Caco-2 (cell line): Measurements from ENCODE around the gene MB21D2. TPM values are rescaled to one million over a fixed set of nuclear protein-coding genes. Genes with fewer than 3 reads are reported as not detected.

Experiments used
- BruUV-seq: library from RNA; stranded (reverse); fragments of 400-500 nt; replicated peaks from 2 replicates; lab custom pipeline; 2021; lab: Mats Ljungman, UMichigan
- CTCF ChIA-PET: fragments of 300-600 bp; sonication (Branson Sonifier 250); formaldehyde crosslinking; loops from one replicate; lab custom pipeline; 2022; ENCODE audit warnings: antibody characterized with exemption; lab: Charles Lee
- POLR2A ChIA-PET: fragments of 300-600 bp; sonication (Branson Sonifier 250); formaldehyde crosslinking; loops from one replicate; lab custom pipeline; 2022; ENCODE audit warnings: antibody characterized with exemption; lab: Charles Lee
- DNase-seq, 2 experiments: peaks; one replicate each; pipeline versions ENCODE4 v3.0.0 to v3.0.0-alpha.2; 2020 to 2022
- H3K27me3 ChIP-seq: replicated peaks from 2 replicates; pipeline ENCODE4 v1.6.0; 2011; ENCODE audit warnings: low read length; ENCODE audit not compliant: control insufficient read depth, insufficient read depth
- H3K36me3 ChIP-seq: 2 replicates; pipeline ENCODE4 v1.5.1; 2011; ENCODE audit warnings: low read length; ENCODE audit not compliant: control insufficient read depth, insufficient read depth
- H3K4me1 ChIP-seq: fragments of 250-450 bp; sonication (Bioruptor Pico); 2 replicates; pipeline ENCODE4 v1.5.1; 2020; ENCODE audit warnings: mild to moderate bottlenecking
- H3K4me3 ChIP-seq: 2 replicates; pipeline ENCODE4 v1.5.1; 2011; ENCODE audit warnings: low read depth, mild to moderate bottlenecking, control low read depth, low read length
- H3K9me3 ChIP-seq: fragments of 250-450 bp; sonication (Bioruptor Pico); 2 replicates; pipeline ENCODE4 v1.5.1; 2020; ENCODE audit warnings: mild to moderate bottlenecking, moderate library complexity
- H3K27ac Mint-ChIP-seq: one replicate; pipeline ENCODE4 v1.8.0; 2022; ENCODE audit warnings: mixed read lengths; ENCODE audit not compliant: unreplicated experiment
- H3K27me3 Mint-ChIP-seq: one replicate; pipeline ENCODE4 v1.8.0; 2022; ENCODE audit warnings: mixed read lengths; ENCODE audit not compliant: insufficient read depth, unreplicated experiment
- H3K36me3 Mint-ChIP-seq: one replicate; pipeline ENCODE4 v1.8.0; 2022; ENCODE audit warnings: mild to moderate bottlenecking, mixed read lengths; ENCODE audit not compliant: insufficient read depth, unreplicated experiment
- H3K4me1 Mint-ChIP-seq: one replicate; pipeline ENCODE4 v1.8.0; 2022; ENCODE audit warnings: low read depth, mixed read lengths; ENCODE audit not compliant: unreplicated experiment
- H3K4me3 Mint-ChIP-seq: one replicate; pipeline ENCODE4 v1.8.0; 2022; ENCODE audit warnings: mild to moderate bottlenecking, moderate library complexity, mixed read lengths; ENCODE audit not compliant: unreplicated experiment
- H3K9me3 Mint-ChIP-seq: one replicate; pipeline ENCODE4 v1.8.0; 2022; ENCODE audit warnings: mixed read lengths; ENCODE audit not compliant: unreplicated experiment
- intact Hi-C: fragments of 100-400 bp; cut with micrococcal nuclease; formaldehyde crosslinking; loops from one replicate; pipeline ENCODE4 v1.10.0; 2022; ENCODE audit not compliant: unreplicated experiment
- total RNA-seq: library from RNA; stranded (reverse); gene quantifications from 2 replicates; pipeline ENCODE4 v1.2.3, GENCODE V29; 2022
- TF ChIP-seq, protein P1 (sequence below), 2 experiments: fragments of 200-600 bp in 1 of 2; IDR thresholded peaks; 1 replicate in 1 of 2; 2 replicates in 1 of 2; pipeline versions ENCODE4 v1.5.1 to v1.8.0; 2011 to 2022; ENCODE audit warnings: antibody characterized with exemption in 1 of 2, control low read depth in 1 of 2, inconsistent platforms in 1 of 2, low read depth in 1 of 2, low read length in 1 of 2, mild to moderate bottlenecking in 1 of 2, moderate library complexity in 1 of 2; ENCODE audit not compliant: insufficient read depth in 1 of 2, severe bottlenecking in 1 of 2, unreplicated experiment in 1 of 2

MB21D2 gene
- total RNA-seq, 1 experiment from 2014 or later = 11.0 TPM

DNA sequence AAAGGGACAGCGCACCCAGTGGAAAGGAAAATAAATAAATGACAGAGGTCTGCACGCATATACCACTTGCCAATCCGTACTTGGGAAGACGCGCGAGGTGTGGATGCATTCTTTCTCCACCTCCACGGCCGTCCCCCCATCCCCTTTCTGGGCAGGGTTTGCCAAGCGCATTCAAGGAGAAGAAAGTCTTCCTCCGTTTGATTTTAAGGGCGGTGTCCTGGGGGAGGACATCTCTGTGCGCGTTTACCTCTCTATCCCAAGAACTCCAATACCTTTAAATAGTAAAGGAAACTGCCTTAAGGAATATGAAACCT, 576 bp upstream of the MB21D2 start:
- intact Hi-C loops = loop anchor here (1.0 to 5.0 kb wide), 4 partner anchors 41 to 104 kb away; no protein-coding TSS in a partner anchor
- H3K36me3 Mint-ChIP-seq = peaks cover 7% of the 10 kb centered on the region

DNA sequence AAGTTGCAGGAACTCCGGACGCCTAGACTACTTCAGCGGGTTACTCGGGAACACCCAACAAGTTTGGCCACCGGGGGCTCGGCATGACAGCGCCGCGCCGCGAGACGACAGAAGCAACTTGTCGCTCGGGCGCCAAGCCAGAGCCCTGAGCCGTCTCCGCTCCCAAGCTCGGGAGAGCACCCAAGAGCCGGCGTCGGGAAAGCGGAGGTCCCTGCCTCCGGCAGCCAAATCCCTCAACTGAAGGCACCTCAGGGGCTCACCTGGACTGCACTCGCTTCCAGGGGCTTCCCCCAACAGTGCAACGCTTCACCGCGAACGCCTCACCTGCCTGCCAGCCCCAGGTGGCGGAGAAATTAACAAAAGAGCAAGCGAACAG, 640 bp downstream of the MB21D2 start:
- H3K36me3 ChIP-seq = no peaks in the 10 kb centered on the region
- peak; percentile 58 to 65 for DNase-seq
- Mint-ChIP-seq H3K27ac (peak overlapping the region; percentile 99), H3K36me3 (peaks cover 7% of the 10 kb centered on the region), H3K4me1 (peaks cover 30% of the 10 kb centered on the region), H3K9me3 (no peaks in the 10 kb centered on the region), H3K4me3 (peak overlapping the region; percentile 100), H3K27me3 (no peaks in the 10 kb centered on the region)
- TF ChIP-seq, protein P1, sequence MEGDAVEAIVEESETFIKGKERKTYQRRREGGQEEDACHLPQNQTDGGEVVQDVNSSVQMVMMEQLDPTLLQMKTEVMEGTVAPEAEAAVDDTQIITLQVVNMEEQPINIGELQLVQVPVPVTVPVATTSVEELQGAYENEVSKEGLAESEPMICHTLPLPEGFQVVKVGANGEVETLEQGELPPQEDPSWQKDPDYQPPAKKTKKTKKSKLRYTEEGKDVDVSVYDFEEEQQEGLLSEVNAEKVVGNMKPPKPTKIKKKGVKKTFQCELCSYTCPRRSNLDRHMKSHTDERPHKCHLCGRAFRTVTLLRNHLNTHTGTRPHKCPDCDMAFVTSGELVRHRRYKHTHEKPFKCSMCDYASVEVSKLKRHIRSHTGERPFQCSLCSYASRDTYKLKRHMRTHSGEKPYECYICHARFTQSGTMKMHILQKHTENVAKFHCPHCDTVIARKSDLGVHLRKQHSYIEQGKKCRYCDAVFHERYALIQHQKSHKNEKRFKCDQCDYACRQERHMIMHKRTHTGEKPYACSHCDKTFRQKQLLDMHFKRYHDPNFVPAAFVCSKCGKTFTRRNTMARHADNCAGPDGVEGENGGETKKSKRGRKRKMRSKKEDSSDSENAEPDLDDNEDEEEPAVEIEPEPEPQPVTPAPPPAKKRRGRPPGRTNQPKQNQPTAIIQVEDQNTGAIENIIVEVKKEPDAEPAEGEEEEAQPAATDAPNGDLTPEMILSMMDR (IDR thresholded peaks at IDR 0.05; ENCODE audit: insufficient read depth in 1 of 2, low read depth in 1 of 2, low read length in 1 of 2, severe bottlenecking in 1 of 2, unreplicated experiment in 1 of 2) = peak in 1 of 2 experiments; percentile 28
- peak overlapping the region; percentile 95 for H3K4me3 ChIP-seq
- H3K27me3 ChIP-seq = no peaks in the 10 kb centered on the region
- peaks cover 34% of the 10 kb centered on the region for H3K4me1 ChIP-seq
- ChIA-PET POLR2A (interaction anchor here (0.9 to 2.3 kb wide), 4 partner anchors 10 to 37 kb away, joined by 3 to 14 read pairs (median 7); no protein-coding TSS in a partner anchor), CTCF (interaction anchor here (1.0 to 2.2 kb wide), 3 partner anchors 29 to 104 kb away, joined by 3 to 14 read pairs (median 5); no protein-coding TSS in a partner anchor)
- intact Hi-C loops = loop anchor here (1.0 to 5.0 kb wide), 5 partner anchors 20 to 655 kb away; no protein-coding TSS in a partner anchor
- BruUV-seq = TSS peak; percentile 20
- H3K9me3 ChIP-seq = no peaks in the 10 kb centered on the region

More for the DNA sequence above, 576 bp upstream of the MB21D2 start:
- no peaks in the 10 kb centered on the region for H3K9me3 ChIP-seq
- TF ChIP-seq, protein P1 (IDR thresholded peaks at IDR 0.05; ENCODE audit: insufficient read depth in 1 of 2, low read depth in 1 of 2, low read length in 1 of 2, severe bottlenecking in 1 of 2, unreplicated experiment in 1 of 2) = no peak
- no TSS peak for BruUV-seq
- H3K4me1 Mint-ChIP-seq = peaks cover 34% of the 10 kb centered on the region
- H3K27me3 Mint-ChIP-seq = no peaks in the 10 kb centered on the region
- H3K9me3 Mint-ChIP-seq = no peaks in the 10 kb centered on the region
- POLR2A ChIA-PET = interaction anchor here (0.6 to 2.3 kb wide), 6 partner anchors 30 to 1213 kb away, joined by 3 to 14 read pairs (median 5); no protein-coding TSS in a partner anchor
- H3K4me3 Mint-ChIP-seq = peak overlapping the region; percentile 100
- H3K4me1 ChIP-seq = peaks cover 39% of the 10 kb centered on the region
- DNase-seq = no peak
- no peaks in the 10 kb centered on the region for H3K27me3 ChIP-seq
- peak overlapping the region; percentile 99 for H3K27ac Mint-ChIP-seq
- peak overlapping the region; percentile 95 for H3K4me3 ChIP-seq
- no peaks in the 10 kb centered on the region for H3K36me3 ChIP-seq
- CTCF ChIA-PET = interaction anchor here (0.7 to 2.2 kb wide), 6 partner anchors 10 to 123 kb away, joined by 3 to 14 read pairs (median 4); no protein-coding TSS in a partner anchor

DNA sequence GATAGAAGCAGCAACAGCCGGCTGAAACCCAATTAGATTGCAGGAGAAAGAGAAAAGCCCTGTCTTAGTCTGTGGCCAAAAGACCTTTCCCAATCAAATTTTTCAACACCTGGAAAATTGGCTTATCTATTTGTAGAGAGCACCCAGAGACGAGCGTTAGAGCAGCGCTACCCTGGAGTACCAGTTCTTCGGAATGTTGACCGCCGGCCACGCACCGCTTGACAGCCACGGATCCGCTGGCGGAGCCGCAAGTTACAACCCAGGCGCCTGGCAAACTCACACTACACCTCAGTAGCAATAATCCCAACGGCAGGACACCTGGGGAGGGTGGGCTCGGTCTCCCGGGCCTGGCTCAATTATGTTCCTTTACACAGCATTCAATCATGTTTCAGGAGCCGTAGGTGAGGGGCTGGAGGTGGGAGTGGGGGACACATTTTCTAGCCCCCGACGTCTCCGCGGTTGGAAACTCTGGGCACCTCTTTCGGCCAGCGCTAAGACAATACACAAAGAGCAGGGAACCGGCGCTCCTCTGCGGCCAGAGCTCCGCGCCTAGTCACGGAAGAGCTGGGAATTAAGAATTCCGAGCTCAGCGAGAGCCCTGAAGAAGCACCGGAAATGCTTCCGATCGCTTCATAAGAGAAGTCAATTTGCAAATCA, 1.2 kb downstream of the MB21D2 start:
- Histone ChIP-seq H3K4me1 (peaks cover 28% of the 10 kb centered on the region), H3K36me3 (no peaks in the 10 kb centered on the region), H3K4me3 (peak overlapping the region; percentile 95), H3K27me3 (no peaks in the 10 kb centered on the region), H3K9me3 (no peaks in the 10 kb centered on the region)
- Mint-ChIP-seq H3K4me3 (peak overlapping the region; percentile 100), H3K9me3 (no peaks in the 10 kb centered on the region), H3K27me3 (no peaks in the 10 kb centered on the region), H3K27ac (peak overlapping the region; percentile 99), H3K36me3 (peaks cover 7% of the 10 kb centered on the region), H3K4me1 (peaks cover 25% of the 10 kb centered on the region)
- ChIA-PET POLR2A (interaction anchor here (1.8 to 2.3 kb wide), 3 partner anchors 28 to 37 kb away, joined by 5 to 14 read pairs (median 9); no protein-coding TSS in a partner anchor), CTCF (interaction anchor here (1.0 to 2.2 kb wide), 3 partner anchors 28 to 103 kb away, joined by 3 to 14 read pairs (median 5); no protein-coding TSS in a partner anchor)
- TF ChIP-seq, protein P1 (IDR thresholded peaks at IDR 0.05; ENCODE audit: insufficient read depth in 1 of 2, low read depth in 1 of 2, low read length in 1 of 2, severe bottlenecking in 1 of 2, unreplicated experiment in 1 of 2) = no peak
- DNase-seq = peak; percentile 44 to 56
- no TSS peak for BruUV-seq
- intact Hi-C loops = loop anchor here (1.0 to 5.0 kb wide), 5 partner anchors 19 to 656 kb away; no protein-coding TSS in a partner anchor
